ENCODE measurements around the gene TSR3. TPM values are rescaled to one million over a fixed set of nuclear protein-coding genes. Genes with fewer than 3 reads are reported as not detected.

TSR3 gene
- total and polyA plus RNA-seq, 12 donors, result 13.7 to 258 (median 59.6) TPM

DNA sequence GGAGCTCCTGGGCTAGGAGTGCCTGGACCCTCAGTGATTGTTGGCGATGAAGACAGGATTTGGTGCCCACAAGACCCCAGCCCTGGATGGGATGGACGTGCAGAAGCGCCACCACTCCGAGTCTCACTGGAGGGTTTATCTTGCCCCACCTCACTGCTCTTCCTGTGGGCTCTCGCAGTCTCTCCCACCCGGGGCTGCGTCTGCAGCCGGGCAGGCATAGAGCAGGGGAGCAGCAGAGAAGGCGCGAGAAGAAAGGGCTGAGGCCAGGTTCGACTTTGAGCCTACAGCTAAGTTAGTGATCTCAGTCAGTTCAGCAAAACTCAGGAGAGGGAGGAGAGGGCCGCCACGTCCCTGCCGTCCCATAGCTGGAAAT, 35.7 kb downstream of the TSR3 start:
- H3K27me3 ChIP-seq, result no peaks in the 10 kb centered on the region
- peaks cover 21 to 24% of the 10 kb centered on the region in 2 donors for H3K4me1 ChIP-seq (replicated peaks in 1 of 2)
- H3K4me3 ChIP-seq, result no peak overlapping the region
- no peaks in the 10 kb centered on the region for H3K9me3 ChIP-seq (replicated peaks in 1 of 3)
- intact Hi-C loops (cut with DNase I), result loop anchor here (10.0 kb wide), 2 partner anchors 89 to 99 kb away; partner anchors contain the start of gene UNKL (in 1 of the 2)
- WGBS, 4 donors, result 86 to 93% (median 88%) methylated on average over 10 to 14 of the region's 14 CpGs
- DNase-seq, result no peak
- peaks cover 0 to 82% of the 10 kb centered on the region in 2 donors for H3K36me3 ChIP-seq (replicated peaks in 1 of 2)
- no peak overlapping the region for H3K27ac ChIP-seq
- TF ChIP-seq, protein P1, sequence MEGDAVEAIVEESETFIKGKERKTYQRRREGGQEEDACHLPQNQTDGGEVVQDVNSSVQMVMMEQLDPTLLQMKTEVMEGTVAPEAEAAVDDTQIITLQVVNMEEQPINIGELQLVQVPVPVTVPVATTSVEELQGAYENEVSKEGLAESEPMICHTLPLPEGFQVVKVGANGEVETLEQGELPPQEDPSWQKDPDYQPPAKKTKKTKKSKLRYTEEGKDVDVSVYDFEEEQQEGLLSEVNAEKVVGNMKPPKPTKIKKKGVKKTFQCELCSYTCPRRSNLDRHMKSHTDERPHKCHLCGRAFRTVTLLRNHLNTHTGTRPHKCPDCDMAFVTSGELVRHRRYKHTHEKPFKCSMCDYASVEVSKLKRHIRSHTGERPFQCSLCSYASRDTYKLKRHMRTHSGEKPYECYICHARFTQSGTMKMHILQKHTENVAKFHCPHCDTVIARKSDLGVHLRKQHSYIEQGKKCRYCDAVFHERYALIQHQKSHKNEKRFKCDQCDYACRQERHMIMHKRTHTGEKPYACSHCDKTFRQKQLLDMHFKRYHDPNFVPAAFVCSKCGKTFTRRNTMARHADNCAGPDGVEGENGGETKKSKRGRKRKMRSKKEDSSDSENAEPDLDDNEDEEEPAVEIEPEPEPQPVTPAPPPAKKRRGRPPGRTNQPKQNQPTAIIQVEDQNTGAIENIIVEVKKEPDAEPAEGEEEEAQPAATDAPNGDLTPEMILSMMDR (IDR thresholded peaks at IDR 0.05), result no peak
- TF ChIP-seq POLR2A (IDR thresholded peaks at IDR 0.05), result no peak

DNA sequence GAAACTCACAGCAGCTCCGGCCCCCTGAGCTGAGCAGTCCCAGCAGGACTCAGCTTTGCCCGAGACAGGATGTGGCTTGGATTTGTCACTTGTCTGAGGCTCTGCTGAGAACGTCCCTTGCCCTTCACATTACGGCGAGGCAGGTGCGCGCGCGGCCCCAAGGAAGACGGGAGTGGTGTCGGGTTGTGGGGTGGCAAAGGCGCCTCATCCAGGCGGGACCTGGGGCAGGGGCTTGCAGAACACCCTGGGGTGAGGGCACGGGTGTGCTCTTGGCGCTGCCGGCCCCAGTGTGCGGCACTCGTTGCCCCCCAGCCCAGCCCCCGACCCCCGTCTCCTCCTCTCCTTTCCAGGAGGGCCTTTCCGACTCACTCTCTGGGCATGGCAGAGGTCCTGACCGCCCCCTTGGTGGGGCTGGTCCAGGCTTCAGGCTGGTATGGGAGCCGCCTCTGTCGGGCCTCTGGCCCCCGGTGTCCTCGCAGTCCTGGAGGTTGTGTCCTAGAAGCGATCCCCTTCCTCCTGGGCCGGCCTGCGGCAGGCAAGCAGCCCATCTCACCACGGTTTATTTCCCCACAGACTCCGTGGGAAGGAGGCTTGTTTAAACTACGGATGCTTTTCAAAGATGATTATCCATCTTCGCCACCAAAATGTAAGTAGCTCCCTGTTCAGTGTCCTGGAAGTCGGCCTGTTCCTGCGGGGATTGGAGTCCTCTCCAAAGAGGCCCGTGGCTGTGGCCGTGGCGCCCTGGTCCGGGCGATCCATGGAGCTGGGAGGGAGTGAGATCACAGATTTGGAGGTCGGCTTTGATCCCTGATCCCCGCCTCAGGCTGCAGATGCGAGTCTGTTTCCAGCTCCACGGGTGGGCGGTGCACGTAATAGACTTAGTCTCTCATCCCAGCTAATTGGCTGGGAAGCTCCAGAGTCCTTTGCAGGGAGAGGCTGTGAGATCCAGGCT, 36.3 kb downstream of the TSR3 start:
- 82 to 93% (median 83%) methylated on average over 25 to 46 of the region's 46 CpGs for WGBS, 4 donors
- intact Hi-C loops (cut with DNase I), result loop anchor here (10.0 kb wide), 2 partner anchors 89 to 99 kb away; partner anchors contain the start of gene UNKL (in 1 of the 2)
- Histone ChIP-seq H3K4me3 (no peak overlapping the region), H3K27me3 (no peaks in the 10 kb centered on the region), H3K4me1 (replicated peaks in 1 of 2) (peaks cover 28 to 31% of the 10 kb centered on the region in 2 donors), H3K9me3 (replicated peaks in 1 of 3) (no peaks in the 10 kb centered on the region), H3K36me3 (replicated peaks in 1 of 2) (peaks cover 0 to 75% of the 10 kb centered on the region in 2 donors), H3K27ac (no peak overlapping the region)
- TF ChIP-seq, protein P1 (IDR thresholded peaks at IDR 0.05), result no peak
- TF ChIP-seq POLR2A (IDR thresholded peaks at IDR 0.05), result no peak
- no peak for DNase-seq

DNA sequence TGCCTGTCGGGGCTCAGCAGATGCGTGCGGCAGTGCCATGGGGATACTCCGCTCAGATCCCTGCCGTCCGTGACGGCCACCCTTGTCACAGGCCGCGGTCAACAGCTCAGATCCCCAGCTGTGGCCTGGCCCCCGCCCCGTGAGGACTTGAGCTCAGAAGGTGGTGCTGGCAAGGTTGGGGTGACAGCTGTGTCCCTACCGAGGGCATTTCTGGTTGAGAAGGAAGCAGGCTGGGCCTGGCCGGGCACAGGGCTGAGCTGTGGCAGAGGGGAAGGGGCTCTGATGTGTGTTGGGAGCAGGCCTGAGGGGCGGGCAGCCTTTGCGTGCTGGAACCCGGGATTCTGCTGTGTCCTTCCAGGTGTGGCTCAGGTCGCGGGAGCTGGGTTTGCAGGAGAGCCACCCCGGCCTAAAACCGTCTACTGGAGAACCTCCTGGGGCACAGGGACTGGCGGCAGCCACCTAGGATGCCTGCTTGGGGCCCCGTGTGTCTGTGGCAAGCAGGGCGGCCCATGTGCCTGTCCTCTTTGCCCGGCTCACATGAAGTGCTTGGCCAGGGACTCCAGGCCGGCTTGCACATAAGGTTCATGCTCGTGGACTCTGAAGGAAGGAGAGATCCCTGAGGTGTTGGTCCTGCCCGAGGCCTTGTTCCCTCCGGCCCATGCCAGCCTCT, 37.1 kb downstream of the TSR3 start:
- intact Hi-C loops (cut with DNase I), result loop anchor here (5.0 to 10.0 kb wide), 3 partner anchors 38 to 100 kb away; partner anchors contain the start of genes GNPTG (in 1 of the 2), TSR3 (in 1 of the 2) and UNKL (in 1 of the 2)
- no peak overlapping the region for H3K27ac ChIP-seq

More for the DNA sequence above, 37.1 kb downstream of the TSR3 start:
- Histone ChIP-seq H3K4me1 (replicated peaks in 1 of 2) (peaks cover 28 to 32% of the 10 kb centered on the region in 2 donors), H3K9me3 (replicated peaks in 1 of 3) (no peaks in the 10 kb centered on the region), H3K4me3 (no peak overlapping the region), H3K36me3 (replicated peaks in 1 of 2) (peaks cover 0 to 67% of the 10 kb centered on the region in 2 donors), H3K27me3 (no peaks in the 10 kb centered on the region)
- 85 to 90% (median 86%) methylated on average over 15 to 28 of the region's 28 CpGs for WGBS, 4 donors
- TF ChIP-seq, protein P1 (IDR thresholded peaks at IDR 0.05), result no peak
- TF ChIP-seq POLR2A (IDR thresholded peaks at IDR 0.05), result no peak
- no peak for DNase-seq

Data from adrenal gland (tissue), 12 donors.